Memory B cell (primary cell): ENCODE measurements around the gene FRAT2.
A peak's percentile ranks its signal among the peaks of the same experiment; 100 is the strongest.

Experiments used
- ATAC-seq: fragments of 150-1000 bp; cut with Tn5 transposase; 2 replicates; pipeline ENCODE4 v1.10.0; 2021; ENCODE audit warnings: low read depth, mild to moderate bottlenecking, moderate library complexity
- DNase-seq, 2 donors: peaks; one replicate each; pipeline ENCODE4 v3.0.0; 2022; ENCODE audit warnings: low spot score in 2 of 2
- H3K27ac Mint-ChIP-seq: one replicate; pipeline ENCODE4 v1.8.0; 2022; ENCODE audit warnings: mild to moderate bottlenecking, moderate library complexity, mixed read lengths
- H3K27me3 Mint-ChIP-seq: one replicate; pipeline ENCODE4 v1.8.0; 2022; ENCODE audit warnings: mixed read lengths
- H3K36me3 Mint-ChIP-seq: one replicate; pipeline ENCODE4 v1.8.0; 2022; ENCODE audit warnings: mild to moderate bottlenecking, mixed read lengths
- H3K4me1 Mint-ChIP-seq: one replicate; pipeline ENCODE4 v1.8.0; 2022; ENCODE audit warnings: mixed read lengths
- H3K4me3 Mint-ChIP-seq: one replicate; pipeline ENCODE4 v1.8.0; 2022; ENCODE audit warnings: mild to moderate bottlenecking, moderate library complexity, mixed read lengths
- H3K9me3 Mint-ChIP-seq: one replicate; pipeline ENCODE4 v1.8.0; 2022; ENCODE audit warnings: mixed read lengths

FRAT2 gene

DNA sequence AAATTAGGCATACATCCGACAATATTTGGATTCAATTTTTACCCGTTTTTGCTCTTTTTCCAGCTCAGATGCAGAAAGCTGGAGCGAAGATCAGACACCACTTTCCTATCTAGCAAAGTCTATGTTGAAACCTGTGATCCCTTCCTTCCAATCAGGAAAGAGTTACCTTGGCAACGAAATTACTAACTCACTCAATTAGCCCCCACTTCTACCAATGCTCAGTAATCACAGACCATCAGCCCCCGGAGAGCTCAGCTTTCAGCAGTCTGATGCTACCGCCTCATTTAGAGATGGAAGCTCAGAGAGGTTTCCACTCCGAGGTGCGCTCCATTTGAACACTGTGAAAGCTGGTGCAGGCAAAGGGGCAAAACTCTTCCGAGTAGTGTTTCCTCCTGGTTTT, 8.8 kb downstream of the FRAT2 start:
- Mint-ChIP-seq H3K27me3 (no peaks in the 10 kb centered on the region), H3K4me1 (peaks cover 13% of the 10 kb centered on the region), H3K27ac (no peak overlapping the region), H3K36me3 (peaks cover 8% of the 10 kb centered on the region), H3K4me3 (no peak overlapping the region), H3K9me3 (no peaks in the 10 kb centered on the region)
- DNase-seq (no peak), ATAC-seq (no peak)

DNA sequence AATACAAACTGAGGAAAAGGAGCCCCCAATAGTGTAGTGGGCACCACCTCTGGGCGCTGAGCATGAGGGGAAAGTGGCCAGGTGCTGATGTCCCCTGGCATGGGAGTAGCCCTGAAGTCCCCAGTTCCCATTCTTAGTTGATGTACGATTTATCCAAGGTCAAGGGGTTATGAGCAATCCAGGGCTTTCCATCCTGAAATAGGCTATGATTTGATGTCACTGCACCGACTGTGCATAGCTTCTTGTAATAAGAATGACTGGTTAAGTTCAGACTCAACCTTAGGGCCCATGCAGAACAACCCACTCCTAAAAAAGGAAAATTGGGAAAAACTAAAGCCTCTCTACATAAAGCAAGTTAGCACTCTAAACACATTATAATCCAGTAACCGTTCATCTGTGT, 11.0 kb downstream of the FRAT2 start:
- Mint-ChIP-seq H3K9me3 (no peaks in the 10 kb centered on the region), H3K27ac (no peak overlapping the region), H3K27me3 (no peaks in the 10 kb centered on the region), H3K4me1 (peaks cover 15% of the 10 kb centered on the region), H3K4me3 (no peak overlapping the region), H3K36me3 (peaks cover 4% of the 10 kb centered on the region)
- ATAC-seq (no peak), DNase-seq (no peak)

DNA sequence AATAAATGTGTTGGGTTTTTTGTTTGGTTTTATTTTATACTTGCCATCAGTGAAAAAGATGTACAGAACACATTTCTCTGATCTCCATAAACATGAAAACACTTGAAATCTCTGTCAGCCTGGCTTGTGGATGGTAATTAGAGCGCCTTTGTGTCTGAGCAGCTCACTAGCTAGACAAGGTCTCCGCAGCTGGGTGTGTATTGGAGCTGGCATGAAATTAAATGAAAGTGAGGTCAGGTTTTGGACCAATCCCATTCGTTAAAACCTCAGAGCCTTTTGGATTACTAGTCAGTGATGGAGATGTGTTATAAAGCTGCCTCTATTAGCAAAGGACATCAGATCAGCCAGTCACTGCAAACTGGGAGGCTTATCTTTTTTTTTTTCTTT, 12.7 kb downstream of the FRAT2 start:
- Mint-ChIP-seq H3K27ac (peak overlapping the region; percentile 89), H3K4me3 (peak overlapping the region; percentile 92)
- no peak for ATAC-seq

DNA sequence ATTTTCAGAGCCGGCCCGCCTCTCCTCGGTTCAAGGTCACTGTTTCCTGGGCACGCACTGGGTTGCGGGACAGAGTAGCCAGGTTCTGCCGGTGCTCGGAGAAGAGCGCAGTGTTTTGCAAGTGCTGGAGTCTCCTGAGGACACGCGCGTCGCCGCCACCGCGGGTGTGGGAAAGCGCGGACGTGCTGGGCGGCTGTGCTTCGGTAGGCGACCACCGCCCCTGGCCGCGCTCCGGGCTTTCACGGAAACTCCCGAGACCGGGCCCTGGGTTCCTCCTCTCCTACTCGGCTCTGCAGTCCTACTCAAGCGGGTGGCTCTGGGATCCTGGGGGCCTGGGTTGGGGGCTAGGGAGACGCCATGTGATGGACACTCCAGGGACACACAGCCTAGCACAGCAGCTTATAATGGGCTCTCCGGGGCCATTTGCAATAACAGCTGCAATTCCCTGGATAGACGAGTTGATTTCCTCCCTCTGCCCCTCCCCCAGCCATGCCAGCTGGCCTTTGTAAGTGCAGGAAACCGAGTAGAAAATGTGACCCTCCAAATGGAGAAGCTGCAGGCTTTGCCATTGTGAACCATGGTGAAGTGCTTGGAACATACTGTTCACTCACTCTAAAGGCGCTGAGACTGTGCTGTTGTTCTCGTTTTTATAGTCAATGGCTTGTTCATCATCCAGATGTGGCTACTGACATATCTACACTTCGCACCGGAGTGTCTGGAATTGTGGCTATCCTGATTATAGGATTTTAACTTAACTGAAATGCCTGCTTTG, 13.3 kb downstream of the FRAT2 start:
- Mint-ChIP-seq H3K4me1 (peaks cover 12% of the 10 kb centered on the region), H3K4me3 (peak overlapping the region; percentile 92), H3K27ac (peak overlapping the region; percentile 89), H3K36me3 (no peaks in the 10 kb centered on the region), H3K9me3 (no peaks in the 10 kb centered on the region), H3K27me3 (no peaks in the 10 kb centered on the region)
- ATAC-seq (no peak), DNase-seq (peak in 1 of 2 donors; percentile 16)

More for the DNA sequence above, 12.7 kb downstream of the FRAT2 start:
- DNase-seq, result no peak
- Mint-ChIP-seq H3K4me1 (peaks cover 12% of the 10 kb centered on the region), H3K27me3 (no peaks in the 10 kb centered on the region), H3K36me3 (no peaks in the 10 kb centered on the region), H3K9me3 (no peaks in the 10 kb centered on the region)

DNA sequence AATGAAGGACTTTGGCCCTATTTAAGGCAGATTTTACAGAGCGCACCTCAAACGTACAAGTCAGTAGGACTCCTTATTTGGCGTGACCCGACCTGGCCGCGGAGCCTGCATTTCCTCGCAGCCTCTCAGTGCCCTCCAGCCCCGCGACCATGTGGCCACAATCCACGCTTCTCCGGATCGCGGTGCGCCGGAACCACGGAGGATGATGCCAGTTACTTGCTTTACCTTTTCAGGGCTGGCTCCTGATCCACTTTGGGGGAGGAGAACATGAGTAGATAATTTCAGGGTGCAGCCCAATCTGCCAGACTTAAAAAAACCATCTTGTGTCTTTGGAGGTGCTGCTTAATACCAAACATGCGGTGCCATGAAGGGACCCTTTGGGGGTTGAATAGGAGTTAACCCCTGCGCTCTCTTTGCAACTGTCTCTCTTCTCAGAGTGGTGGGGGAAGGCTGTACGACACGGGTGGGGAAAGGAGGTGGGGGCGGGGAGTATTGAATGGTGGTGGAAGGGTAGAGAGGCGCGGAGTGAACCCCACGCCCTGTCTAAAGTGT, 14.0 kb downstream of the FRAT2 start:
- Mint-ChIP-seq H3K9me3 (no peaks in the 10 kb centered on the region), H3K27me3 (no peaks in the 10 kb centered on the region), H3K36me3 (no peaks in the 10 kb centered on the region), H3K4me1 (peaks cover 12% of the 10 kb centered on the region), H3K4me3 (peak overlapping the region; percentile 92), H3K27ac (peak overlapping the region; percentile 89)
- DNase-seq (no peak), ATAC-seq (no peak)

DNA sequence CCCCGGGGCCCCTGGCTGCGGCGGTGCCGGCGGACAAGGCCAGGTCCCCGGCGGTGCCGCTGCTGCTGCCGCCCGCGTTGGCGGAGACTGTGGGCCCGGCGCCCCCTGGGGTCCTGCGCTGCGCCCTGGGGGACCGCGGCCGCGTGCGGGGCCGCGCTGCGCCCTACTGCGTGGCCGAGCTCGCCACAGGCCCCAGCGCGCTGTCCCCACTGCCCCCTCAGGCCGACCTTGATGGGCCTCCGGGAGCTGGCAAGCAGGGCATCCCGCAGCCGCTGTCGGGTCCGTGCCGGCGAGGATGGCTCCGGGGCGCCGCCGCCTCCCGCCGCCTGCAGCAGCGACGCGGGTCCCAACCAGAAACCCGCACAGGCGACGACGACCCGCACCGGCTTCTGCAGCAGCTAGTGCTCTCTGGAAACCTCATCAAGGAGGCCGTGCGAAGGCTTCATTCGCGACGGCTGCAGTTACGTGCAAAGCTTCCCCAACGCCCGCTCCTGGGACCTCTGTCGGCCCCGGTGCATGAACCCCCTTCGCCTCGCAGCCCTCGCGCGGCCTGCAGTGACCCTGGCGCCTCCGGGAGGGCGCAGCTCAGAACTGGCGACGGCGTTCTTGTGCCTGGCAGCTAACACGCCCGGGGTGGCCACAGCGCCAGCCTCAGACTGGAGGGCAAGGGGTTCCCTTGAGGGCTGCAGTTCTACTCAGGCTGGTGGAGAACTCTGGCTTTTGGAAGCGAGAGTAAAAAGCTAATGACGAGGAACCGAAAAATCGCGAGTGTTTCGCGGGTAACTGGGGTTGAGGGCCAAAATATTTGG, 14.7 kb downstream of the FRAT2 start:
- Mint-ChIP-seq H3K9me3 (no peaks in the 10 kb centered on the region), H3K27ac (peak overlapping the region; percentile 89), H3K4me3 (peak overlapping the region; percentile 92), H3K27me3 (no peaks in the 10 kb centered on the region), H3K4me1 (peaks cover 12% of the 10 kb centered on the region), H3K36me3 (no peaks in the 10 kb centered on the region)
- ATAC-seq (peak; percentile 57), DNase-seq (peak; percentile 64 to 76)

DNA sequence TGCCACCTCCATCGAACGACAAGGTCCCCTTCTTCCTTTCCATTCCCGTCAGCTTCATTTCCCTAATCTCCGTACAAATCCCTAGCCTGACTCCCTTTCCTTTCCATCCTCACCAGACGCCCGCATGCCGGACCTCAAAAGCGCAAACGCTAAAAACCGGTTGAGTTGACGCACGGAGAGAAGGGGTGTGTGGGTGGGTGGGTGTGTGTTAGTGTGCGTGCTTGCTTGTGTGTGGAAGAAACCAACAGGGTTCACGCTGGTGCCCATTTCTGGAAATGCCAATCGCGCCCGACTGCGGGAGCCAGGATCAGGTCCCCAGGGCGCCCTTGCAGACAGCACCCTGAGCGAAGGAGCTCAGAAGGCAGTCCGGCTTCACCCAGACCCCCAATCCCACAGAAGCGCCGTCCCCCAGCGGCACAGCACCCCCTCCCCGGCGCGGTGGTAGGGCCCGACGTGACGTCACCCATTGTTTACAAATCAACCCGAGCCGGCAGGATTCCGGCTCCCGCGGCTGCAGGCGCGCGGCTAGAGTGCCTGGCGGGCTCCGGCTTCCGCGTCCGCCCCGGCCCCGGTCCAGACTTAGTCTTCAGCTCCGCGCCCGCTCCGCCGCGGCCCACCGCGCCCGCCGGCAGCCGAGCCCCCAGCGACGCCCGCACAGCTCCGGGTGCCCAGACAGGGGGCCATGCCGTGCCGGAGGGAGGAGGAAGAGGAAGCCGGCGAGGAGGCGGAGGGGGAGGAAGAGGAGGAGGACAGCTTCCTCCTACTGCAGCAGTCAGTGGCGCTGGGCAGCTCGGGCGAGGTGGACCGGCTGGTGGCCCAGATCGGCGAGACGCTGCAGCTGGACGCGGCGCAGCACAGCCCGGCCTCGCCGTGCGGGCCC, 15.5 kb downstream of the FRAT2 start, which contains the start of gene FRAT1:
TSS of gene FRAT1 (plus strand) at position 500 of the 880 bp plus-strand sequence. CDS start at position 683, 183 bp downstream.
- Mint-ChIP-seq H3K27ac (peak within 1 kb of the TSS; percentile 99), H3K9me3 (no peaks in the 10 kb centered on the region), H3K36me3 (no peaks in the 10 kb centered on the region), H3K4me1 (peaks cover 12% of the 10 kb centered on the region), H3K27me3 (no peaks in the 10 kb centered on the region), H3K4me3 (peak within 1 kb of the TSS; percentile 98)
- ATAC-seq (peak; percentile 69), DNase-seq (peak; percentile 91 to 97)

DNA sequence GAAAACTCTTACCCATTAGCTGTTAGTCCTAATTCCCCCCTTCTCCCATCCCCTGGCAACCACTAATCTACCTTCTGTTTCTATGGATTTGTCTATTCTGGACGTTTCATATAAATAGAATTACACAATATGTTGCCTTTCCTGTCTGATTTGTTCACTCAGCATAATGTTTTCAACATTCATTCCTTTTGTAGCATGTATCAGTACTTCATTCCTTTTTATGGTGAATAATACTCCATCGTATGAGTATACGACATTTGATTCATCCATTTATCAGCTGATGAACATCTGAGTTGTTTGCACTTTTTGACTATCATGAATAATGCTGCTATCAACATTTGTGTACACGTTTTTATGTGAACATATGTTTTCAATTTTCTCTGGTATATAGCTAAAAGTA, 19.9 kb downstream of the FRAT2 start:
- H3K36me3 Mint-ChIP-seq, result no peaks in the 10 kb centered on the region
- no peak overlapping the region for H3K27ac Mint-ChIP-seq

DNA sequence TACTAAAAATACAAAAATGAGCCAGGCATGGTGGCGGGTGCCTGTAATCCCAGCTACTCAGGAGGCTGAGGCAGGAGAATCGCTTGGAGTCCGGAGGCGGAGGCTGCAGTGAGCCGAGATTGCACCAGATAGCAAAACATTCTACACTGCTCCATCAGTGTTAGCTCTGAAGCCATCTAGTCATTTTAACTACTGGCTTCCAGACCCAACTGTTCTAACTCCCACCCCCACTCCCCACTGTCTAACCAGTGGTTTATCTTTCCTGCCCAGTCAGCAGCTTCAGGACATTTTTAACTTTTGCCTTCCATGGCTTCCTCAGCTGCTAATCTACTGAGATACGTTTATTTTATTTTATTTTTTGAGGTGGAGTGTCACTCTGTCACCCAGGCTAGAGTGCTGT, 21.6 kb downstream of the FRAT2 start:
- Mint-ChIP-seq H3K36me3 (no peaks in the 10 kb centered on the region), H3K27me3 (no peaks in the 10 kb centered on the region), H3K27ac (no peak overlapping the region), H3K4me3 (no peak overlapping the region), H3K9me3 (no peaks in the 10 kb centered on the region), H3K4me1 (no peaks in the 10 kb centered on the region)
- ATAC-seq, result no peak
- DNase-seq, result no peak

More for the DNA sequence above, 19.9 kb downstream of the FRAT2 start:
- no peak for DNase-seq
- no peak for ATAC-seq
- Mint-ChIP-seq H3K9me3 (no peaks in the 10 kb centered on the region), H3K4me3 (no peak overlapping the region), H3K27me3 (no peaks in the 10 kb centered on the region), H3K4me1 (peaks cover 3% of the 10 kb centered on the region)

DNA sequence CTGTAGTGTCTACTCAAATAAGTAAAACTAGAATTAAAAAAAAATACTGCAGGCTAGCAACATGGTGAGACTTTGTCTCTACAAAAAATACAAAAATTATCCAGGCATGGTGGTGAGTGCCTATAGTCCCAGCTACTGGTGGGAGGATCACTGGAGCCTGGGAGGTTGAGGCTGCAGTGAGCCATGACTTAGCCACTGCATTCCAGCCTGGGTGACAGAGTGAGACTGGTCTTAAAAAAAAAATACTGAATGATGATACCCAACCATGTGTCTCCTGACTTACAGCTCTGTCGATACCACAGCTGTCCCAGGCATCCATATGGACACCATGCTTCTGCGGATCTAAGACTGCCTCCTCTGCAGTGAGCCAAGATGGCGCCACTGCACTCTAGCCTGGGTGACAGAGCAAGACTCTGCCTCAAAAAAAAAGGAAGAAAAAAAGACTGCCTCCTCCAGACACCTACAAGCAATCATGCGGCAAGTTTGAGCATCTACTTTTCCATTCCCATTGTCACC, 23.4 kb downstream of the FRAT2 start:
- Mint-ChIP-seq H3K4me3 (no peak overlapping the region), H3K27ac (no peak overlapping the region), H3K4me1 (no peaks in the 10 kb centered on the region), H3K9me3 (no peaks in the 10 kb centered on the region), H3K36me3 (no peaks in the 10 kb centered on the region), H3K27me3 (no peaks in the 10 kb centered on the region)
- ATAC-seq (no peak), DNase-seq (no peak)

DNA sequence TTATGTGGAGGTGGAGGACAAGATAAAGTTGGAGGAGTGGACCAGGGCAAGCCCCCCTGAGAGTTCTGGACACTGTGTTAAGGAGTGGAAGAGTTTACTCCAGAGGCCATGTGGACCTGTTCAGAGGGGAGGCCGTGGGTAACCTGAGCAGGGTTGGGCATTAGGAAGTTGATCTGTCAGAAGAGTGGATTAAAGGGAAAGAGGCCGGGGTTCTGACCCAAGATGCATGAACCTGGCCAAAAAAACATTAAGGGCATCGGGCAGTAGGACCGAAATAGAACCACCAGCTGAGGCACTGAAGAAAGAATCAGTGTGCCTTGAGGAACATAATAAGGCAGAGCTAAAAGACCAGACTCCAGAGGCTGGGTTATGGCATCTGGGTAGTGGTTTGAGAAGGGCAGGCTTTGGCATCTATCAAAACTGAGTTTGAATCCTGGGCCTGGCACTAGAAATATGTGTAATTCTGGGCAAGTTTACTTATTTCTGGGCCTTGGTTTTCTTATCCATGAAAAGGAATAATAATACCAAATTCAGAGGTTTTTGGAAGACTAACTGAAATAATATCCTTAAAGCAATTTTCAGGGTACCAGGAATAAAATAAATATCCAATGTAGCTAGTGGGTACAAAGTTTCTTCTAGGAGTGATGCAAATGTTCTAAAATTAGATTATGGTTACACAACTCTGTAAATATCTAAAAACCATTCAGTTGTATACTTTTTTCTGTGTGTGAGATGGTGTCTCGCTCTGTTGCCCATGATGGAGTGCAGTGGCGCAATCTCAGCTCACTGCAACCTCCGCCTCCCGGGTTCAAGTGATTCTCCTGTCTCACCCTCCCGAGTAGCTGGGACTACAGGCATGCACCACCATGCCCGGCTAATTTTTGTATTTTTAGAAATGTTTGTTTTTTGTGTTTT, 26.4 kb downstream of the FRAT2 start:
- no peaks in the 10 kb centered on the region for H3K36me3 Mint-ChIP-seq
- DNase-seq, result no peak
- no peak overlapping the region for H3K27ac Mint-ChIP-seq
- ATAC-seq, result no peak
- H3K9me3 Mint-ChIP-seq, result no peaks in the 10 kb centered on the region
- no peaks in the 10 kb centered on the region for H3K4me1 Mint-ChIP-seq
- no peak overlapping the region for H3K4me3 Mint-ChIP-seq
- no peaks in the 10 kb centered on the region for H3K27me3 Mint-ChIP-seq

DNA sequence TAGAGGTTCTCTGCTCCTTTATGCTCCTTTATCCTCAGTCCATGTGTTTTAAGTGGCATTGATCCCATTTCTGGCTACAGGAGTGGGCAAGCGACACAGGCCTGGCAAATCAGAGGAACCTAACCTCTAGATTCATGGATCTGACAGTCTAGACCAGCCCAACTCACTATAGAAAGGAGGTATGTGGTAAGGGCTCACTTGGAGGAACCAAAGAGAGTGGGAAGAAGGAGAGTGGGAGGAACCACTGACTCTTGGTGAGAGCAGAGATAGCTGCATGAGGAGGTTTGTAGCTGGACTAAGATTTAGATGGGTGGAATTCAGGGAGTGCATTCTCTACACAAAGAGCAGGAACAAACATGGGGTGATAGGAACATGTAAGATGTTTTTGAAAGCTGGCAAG, 27.1 kb downstream of the FRAT2 start:
- H3K27me3 Mint-ChIP-seq, result no peaks in the 10 kb centered on the region
- ATAC-seq (no peak), DNase-seq (no peak)
- no peak overlapping the region for H3K4me3 Mint-ChIP-seq
- H3K4me1 Mint-ChIP-seq, result no peaks in the 10 kb centered on the region
- no peak overlapping the region for H3K27ac Mint-ChIP-seq
- no peaks in the 10 kb centered on the region for H3K36me3 Mint-ChIP-seq
- no peaks in the 10 kb centered on the region for H3K9me3 Mint-ChIP-seq
